ENCODE measurements around the gene THSD4.
"Not testable (repeated sequence)": the region's sequence is repeated elsewhere in the genome, so short reads cannot be mapped to it uniquely, and the experiment has no call there.

Gene THSD4

DNA sequence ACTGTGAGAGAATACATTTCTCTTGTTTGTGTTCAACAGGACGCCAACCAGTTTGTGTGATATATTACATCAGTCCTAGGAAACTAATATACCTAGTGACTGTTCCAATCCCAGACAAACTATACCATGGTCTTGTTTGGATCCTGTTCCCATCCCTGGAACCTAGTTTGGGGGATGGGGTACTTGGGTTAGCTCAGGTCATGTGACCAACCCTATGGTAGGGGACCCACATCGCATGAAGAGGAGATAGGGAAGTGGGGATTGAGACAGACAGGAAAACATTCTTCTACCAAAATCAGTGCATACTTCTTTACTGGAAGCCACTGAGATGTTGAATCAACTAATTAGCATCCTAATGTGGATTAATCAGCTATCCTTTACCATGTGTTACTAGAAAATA, 146.1 kb downstream of the THSD4 start:
- DNase-seq (ENCODE audit: low spot score): no peak

DNA sequence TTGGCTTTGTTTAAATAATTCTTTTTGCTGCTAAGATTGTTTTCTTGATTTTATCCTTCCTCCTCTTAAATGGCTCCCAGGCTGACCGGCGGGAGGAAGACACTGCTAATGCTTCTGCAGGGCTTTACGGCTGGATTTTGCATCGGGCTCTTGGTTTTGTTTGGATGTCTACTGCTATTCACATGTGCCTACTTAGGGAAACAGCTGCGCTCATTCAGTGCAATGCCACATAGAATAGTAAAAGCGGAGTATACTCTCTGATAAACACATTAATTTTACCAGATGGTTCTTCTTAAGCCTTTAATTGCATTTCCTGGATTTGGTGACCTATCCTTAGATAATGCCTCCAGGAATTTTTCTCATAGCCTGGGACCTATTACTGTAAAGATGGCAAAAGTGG, 146.6 kb downstream of the THSD4 start:
- DNase-seq (ENCODE audit: low spot score): no peak

DNA sequence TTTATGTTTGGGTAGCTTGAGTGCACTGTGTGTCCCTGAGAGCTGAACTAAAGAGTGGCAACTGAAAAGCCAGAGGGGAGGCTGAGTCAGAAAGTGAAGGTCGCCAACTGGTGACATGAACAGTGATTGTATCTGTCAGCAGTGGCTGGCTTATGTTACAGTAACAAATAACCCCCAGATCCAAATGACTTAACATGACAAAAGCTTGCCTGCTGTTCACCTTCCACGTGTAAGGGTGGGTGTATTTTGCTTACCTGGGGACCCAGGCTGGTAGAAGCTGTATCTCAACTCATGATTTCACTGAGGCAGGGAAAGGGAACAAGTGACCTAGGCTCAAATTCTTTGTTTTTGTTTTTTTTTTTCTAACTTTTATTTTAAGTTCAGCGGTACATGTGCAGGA, 147.3 kb downstream of the THSD4 start:
- no peak for DNase-seq (ENCODE audit: low spot score)

DNA sequence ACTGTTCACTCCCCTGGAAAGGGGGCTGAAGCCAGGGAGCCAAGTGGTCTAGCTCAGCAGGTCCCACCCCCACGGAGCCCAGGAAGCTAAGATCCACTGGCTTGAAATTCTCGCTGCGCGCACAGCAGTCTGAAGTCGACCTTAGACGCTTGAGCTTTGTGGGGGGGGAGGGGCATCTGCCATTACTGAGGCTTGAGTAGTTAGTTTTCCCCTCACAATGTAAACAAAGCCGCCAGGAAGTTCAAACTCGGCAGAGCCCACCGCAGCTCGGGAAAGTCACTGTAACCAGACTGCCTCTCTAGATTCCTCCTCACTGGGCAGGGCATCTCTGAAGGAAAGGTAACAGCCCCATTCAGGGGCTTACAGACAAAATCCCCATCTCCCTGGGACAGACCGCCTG, 150.3 kb downstream of the THSD4 start:
- not testable (repeated sequence) for DNase-seq (ENCODE audit: low spot score)

DNA sequence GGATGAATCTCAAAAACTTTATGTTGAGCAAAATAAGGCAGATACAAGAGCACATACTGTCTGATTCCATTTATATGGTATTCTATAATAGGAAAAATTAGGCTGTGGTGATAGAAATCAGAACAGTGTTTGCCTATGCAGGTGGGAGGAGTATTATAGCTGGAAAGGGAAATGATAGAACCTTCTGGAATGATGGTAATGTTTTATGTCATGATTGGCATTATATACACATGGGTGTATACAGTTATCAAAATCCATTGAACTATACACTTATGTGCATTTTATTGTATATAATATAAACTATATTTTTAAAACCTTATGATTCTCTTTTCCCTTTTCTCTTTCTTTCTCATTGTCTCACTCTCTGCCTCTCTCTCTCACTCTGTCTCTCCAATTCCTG, 156.1 kb downstream of the THSD4 start:
- no peak for DNase-seq (ENCODE audit: low spot score)

DNA sequence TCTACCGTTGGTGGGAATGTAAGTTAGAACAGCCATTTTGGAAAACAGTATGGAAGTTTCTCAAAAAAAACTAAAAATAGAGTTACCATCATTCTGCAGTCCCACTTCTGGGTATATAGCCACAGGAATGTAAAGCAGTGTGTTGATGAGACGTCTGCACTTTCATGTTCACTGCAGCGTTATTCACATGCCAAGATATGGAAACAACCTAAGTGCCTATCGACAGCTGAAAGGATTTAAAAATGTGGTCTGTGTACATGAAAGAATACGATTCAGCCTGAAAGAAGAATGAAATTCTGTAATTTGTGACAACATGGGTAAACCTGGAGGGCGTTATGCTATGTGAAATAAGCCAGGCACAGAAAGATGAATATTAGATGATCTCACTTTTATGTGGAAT, 157.7 kb downstream of the THSD4 start:
- no peak for DNase-seq (ENCODE audit: low spot score)

DNA sequence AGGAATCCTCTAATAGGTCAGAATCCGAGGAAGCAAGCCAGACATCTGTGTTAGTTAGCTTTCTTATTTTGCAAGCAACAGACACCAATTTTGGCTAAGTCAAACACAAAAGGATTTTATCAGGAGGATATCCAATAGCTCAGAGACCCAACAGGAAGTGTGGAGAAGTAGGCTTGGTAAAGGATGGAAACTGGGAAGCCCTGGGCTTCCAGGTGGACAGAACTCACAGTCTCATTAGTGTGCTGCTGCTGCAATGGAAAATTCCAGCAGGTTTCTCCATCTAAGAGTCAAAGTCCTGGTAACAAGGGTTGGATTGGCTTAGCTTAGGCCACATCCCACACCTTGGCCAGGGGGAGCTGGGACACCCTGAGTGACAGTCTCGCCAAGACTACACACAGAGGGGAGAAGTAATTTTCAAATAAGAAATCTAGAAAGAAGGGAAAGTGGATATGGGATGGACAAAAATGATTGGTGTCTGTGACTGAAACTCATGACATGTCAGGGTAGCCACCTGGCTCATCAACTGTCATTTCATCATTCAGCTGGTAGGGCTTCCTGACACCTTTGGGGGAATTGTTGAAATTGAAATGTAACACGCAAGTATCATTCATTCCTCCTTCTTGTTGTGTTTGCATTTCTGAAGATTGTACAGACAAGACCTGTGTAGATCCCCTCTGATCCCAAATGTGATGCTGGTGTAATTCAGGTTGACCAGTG, 158.6 kb downstream of the THSD4 start:
- DNase-seq (ENCODE audit: low spot score): no peak

DNA sequence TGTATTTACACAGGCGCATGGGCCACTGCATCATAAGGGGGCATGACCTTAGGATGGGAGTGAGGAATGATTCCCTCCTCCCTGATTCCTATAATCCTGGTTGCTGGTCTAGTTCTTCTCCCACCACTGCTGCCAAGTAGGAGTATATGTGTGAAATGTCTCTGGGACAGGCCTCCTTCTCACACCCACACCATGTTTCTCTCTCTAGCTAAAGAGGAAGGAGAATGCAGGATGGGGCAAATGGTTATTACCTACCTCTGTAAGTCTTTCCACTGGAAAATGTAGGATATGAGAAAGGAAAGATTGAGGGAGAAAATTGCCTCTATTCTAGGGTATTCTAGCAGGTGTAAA, 159.2 kb downstream of the THSD4 start:
- DNase-seq (ENCODE audit: low spot score): no peak

DNA sequence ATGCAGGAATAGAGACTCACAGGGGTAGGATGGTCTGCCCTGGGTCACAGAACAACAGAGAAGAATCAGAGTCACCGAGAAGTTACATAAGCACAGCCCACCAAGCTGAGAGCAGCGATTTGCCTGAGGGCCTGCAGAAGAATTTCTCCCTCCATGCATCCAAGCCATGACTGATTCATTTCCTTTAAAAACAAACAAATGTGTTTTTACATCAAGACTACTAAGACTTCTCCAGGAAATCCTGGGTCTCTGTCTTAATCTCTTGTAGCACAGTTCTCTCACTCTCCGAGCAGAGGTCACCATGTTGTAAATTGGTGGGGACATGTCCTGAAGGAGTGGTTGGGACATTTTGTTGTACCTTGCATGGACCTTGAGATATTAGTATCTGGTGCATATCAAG, 159.8 kb downstream of the THSD4 start:
- no peak for DNase-seq (ENCODE audit: low spot score)

DNA sequence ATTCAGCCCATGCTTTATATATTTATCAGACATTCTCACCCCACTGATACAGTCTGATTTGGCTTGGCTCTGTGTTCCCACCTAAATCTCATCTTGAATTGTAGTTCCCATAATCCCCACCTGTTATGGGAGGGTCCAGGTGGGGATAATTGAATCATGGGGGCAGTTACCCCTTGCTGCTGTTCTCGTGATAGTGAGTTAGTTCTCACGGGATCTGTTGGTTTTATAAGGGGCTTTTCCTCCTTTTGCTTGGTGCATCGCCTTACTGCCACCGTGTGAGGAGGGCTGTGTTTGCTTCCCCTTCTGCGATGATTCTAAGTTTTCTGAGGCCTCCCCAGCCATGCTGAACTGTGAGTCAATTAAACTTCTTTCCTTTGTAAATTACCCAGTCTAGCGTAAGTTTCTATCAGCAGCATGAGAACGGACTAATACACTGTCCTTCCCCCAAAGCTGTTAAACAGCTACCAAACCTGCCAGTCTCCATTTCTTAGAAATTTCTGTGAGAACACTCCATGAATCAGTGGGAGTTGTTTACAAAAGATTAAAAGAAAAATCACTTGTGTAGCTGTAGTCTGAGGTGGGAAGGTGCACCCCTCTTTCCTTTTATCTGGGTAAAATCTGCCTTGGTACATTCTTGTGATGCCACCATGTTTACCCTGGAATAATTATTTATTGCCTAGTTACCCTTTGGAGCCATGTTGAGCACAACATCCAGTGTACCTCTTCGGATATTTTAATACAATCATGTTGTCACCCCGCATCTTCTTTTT, 160.5 kb downstream of the THSD4 start:
- DNase-seq (ENCODE audit: low spot score): no peak

DNA sequence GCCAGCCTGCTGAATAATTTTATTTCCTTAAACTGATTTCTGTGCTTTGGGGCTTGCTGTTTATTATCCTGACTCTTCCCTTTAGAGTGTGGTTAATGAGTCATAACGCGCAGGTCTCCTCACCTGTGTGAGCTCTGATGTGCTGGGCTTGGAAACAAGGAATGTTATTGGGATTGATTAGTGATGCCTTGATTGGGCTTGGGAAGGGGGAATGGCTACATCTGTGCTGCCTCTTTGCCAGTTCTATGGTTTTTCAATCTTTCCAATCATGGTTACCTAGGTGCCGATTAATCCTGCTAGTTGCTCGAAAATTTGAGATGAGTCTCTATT, 161.0 kb downstream of the THSD4 start:
- no peak for DNase-seq (ENCODE audit: low spot score)

DNA sequence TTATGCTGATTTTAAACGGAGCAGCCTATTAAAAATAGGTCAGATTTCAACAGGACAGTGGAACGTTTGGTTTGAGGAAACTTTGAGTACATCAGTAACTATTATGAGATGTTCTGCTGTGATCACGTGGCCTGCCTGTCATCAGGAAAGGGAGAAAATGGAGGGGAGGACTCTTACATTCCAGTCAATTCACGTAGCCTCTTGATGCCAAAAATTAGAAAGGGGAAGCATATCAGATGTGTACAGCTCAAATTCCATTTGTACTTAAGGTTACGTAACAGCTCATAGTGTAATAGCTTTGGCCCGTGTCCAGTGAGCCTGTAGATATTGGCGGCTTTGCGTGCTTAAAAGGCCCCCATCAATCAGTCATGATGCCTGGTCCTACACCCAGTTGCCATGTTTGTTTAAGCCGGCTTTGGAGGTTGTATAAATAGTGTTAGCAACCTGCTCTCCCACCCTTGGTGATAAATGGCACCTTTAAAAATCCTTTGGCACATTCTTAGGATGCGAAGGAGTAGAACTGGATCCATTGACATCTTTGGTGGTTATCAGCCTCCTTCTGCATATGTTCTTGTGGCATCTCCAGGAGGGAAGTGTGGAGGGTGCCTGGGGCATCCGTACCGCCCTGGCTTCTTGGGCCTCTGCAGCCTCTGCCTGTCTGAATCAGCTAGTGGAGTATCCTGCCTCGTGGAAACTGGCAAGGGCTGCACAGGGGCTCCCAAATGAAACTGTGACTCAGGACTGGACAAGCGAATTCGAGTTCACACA, 163.9 kb downstream of the THSD4 start:
- DNase-seq (ENCODE audit: low spot score): peak; percentile 42

DNA sequence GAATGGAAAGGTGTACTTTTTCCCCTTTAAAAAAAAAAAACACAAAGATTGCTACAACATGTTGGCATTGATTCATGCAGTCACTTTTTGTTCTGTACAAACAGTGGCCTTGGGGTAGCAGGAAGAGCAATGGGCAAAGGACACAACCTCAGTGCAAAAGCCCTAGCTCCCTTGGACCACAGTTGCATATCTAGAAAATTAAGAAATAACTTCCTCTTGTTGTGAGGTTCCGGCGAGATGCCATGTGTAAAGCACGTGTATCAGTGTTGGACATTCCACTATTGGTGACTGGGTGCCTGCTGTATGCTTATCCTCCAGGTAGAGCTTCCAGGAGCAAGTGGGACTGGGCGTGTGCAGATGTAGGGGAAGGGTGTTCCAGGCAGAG, 164.5 kb downstream of the THSD4 start:
- no peak for DNase-seq (ENCODE audit: low spot score)

DNA sequence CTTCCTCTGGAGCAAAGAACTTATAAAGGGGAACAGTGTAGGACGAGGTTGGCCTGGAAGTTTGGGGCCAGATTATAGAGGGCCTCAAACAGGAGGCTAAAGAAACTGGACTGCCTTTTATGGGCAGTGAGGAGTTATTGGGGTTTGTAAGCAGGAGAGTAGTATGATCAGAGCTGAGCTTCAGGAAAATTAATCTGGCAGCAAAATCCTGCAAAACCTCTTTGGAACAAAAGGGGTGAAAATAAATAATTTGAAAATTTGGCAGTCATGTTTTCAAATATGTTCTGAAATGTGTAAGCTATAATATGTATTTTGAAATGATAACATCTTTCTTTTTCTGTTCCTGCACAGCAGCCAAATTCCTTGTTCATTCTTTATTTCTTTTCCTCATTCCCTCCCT, 164.9 kb downstream of the THSD4 start:
- DNase-seq (ENCODE audit: low spot score): no peak

DNA sequence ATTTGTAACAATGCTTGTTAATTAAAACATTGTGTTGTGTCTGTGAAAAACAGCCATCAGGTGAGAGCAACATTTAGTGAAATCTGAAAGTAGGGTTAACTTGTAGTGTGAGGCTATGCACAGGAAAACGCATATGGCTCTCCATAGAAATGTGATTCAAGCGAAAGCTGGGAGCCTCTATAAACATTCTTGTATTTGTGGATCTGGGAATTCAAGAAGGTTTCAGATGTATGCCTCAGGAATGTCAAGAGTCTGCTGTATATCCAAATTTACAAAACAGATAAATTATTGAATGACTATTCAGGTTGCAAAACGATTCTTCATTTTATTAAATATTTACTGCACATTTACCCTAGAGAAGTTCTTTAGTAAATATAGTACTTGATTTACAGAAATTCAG, 166.0 kb downstream of the THSD4 start:
- DNase-seq (ENCODE audit: low spot score): no peak

DNA sequence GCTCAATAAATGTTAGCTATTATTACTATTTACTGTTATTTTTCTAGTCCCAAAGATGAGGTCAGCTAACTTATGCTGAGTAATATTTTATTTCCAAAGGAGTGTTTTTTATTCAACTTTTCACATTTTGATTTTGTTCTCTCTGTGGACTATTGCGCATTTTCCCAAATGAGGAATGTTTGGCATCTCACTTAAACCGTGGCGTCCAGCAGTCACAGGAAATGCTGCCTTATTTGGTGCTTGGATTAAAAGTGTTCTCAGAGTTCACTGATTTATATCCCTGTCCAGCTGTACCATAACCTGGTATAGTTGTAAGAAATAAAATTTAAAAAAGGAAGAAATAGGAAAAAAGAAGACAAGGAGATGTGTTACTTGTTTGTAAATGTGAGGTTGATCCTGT, 166.8 kb downstream of the THSD4 start:
- no peak for DNase-seq (ENCODE audit: low spot score)

DNA sequence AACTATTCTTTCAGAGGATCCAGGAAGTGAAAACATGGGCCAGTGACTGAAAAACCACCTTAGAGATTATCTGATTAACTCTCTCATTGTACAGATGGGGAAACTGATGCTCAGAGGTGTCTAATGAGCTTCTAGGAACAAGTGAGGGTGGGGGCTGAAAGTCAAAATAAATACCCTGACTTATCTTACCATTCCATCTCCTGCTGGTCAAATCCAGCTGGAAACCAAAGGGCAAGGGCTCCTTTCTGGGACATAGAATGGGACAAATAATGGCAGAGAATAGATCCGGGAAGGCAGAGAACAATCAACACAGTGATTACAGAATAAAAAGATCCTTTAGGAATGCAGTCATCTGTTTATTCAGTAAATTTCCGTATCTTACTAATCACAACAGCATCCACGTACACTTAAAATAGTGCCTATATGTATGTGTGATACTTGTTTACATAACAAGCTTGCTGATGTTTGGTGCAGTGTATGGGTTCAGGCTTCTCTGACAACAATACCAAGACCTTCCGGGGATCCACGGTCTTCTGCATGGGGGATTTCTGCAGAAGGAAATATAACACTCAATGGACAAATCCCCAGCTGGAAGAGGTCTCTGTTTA, 173.2 kb downstream of the THSD4 start:
- no peak for DNase-seq (ENCODE audit: low spot score)

DNA sequence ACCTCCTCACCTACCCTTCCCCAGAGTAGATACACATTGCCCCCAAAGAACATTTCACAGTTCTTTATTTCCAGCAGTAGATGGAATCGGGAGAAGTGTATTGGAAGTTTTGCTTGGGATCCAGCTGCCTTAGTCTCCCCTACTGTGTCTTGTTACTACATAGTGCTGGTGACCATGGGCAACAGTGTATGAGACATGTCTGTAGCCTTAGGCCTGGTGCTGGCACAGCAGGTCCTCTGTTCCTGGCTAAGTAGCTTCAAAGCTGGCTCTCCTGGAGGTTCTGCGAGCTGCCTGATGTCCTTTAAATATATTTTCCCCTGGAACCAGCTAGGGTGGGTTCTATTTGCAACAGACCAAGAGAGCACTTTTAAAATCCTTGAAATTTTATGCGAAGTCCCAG, 174.7 kb downstream of the THSD4 start:
- no peak for DNase-seq (ENCODE audit: low spot score)

DNA sequence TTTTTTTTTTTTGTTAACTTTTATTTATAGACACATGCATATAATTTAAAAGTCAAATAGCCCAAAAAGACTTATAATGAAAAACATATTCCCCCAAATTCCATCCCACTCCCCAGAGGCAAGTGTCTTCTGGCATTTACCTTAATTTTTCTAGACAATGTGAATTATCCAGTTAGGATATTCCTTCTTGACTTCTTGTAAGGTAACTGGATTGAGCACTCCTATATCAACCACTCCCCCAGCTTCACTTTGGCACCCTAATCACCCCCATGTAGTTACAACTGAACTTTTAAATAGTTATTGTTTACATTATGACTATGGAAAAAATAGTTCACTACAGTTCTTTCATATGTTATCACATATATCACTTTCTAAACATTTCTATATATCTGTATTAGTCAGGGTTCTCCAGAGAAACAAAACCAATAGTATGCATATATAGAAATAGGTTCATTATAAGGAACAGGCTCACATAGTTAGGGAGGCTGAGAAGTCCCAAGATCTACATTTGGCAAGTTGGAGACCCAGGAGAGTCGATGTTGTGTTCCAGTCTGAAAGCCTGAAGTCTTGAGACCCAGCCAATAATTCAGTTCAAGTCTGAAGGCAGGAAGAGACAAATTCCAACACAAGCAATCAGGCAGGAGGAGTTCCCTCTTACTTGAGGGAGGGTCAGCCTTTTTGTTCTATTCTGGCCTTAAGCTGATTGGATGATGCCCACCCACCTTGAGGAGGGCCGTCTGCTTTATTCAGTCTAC, 175.8 kb downstream of the THSD4 start:
- no peak for DNase-seq (ENCODE audit: low spot score)

DNA sequence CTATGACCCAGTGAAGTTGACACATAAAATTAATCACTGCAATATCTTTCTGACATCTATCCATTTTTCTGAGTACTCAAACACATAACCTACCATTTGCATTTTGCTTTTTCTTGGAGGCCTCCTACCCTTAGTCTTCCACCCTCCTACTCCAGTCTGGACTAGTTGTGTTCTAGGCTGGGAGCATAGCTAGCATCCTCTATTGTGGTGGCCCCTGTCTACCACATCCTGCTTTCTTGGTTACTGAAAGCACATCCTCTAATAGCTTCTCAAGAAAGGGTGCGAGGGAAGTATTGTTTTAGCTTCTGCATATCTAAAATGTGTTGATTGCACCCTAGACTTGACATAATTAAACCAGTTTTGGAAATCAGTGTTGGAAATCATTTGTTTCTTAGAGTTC, 176.5 kb downstream of the THSD4 start:
- DNase-seq (ENCODE audit: low spot score): no peak

DNA sequence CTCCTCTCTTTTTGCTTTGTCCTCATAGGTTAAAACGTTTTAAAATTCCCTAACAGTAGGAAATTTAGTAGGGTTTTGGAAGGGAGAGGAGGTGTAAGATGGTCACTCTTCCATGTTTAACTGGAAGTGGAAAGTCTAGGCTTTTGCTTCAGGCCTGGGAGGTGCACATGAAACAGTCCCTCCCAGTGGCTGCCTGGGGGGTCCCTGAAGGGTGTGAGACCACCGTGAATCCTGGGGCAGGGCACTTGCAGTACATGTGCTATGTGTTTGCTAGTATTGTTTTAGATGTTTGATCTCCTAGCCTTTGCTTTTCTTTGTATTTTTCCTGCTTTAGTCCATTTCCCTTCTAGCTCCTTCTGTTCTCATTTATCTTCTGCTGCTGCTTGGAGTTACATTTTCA, 178.5 kb downstream of the THSD4 start:
- no peak for DNase-seq (ENCODE audit: low spot score)

DNA sequence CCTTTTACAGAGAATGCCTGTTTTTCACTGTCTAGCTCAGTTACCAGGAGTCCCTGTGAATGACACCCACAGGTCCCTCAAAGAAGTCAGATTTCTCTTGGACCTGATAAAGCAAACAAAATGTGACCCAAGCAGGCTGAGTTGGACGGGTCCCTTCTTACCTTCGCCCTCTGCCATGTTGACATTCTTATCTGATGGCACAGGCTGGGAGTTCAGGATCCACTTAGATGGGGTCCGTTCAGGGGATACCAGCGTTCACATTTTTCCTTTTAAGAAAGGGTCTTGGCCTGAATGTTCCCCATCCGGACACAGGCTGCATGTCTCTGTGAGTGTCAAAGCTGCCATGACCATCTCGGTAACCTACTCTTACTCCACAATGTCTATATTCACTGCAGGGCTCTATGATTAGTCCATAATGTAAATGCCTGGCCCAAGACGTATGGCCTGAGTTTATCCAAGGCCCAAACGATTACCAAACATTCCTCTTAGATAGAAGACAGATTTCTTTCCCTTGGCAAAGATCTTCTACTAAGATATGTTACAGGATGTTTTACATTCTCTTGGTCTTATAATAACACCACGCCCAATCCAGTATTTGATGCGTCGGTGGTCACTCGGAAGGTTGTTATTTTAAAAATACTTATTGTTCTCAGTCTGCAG, 179.1 kb downstream of the THSD4 start:
- DNase-seq (ENCODE audit: low spot score): no peak
